HEK293T (cell line): ENCODE results near the gene RPL35A.

ENCODE experiments used
- ARNT ChIP-seq: fragments of 450-650 bp; IDR thresholded peaks from 2 replicates; pipeline ENCODE4 v1.6.1; 2017; ENCODE audit warnings: mild to moderate bottlenecking
- BHLHE40 ChIP-seq: fragments of 450-650 bp; IDR thresholded peaks from 2 replicates; pipeline ENCODE4 v1.6.1; 2016; ENCODE audit warnings: mild to moderate bottlenecking, moderate library complexity, borderline replicate concordance
- ELF4 ChIP-seq: fragments of 450-650 bp; IDR thresholded peaks from 2 replicates; pipeline ENCODE4 v1.6.1; 2017; ENCODE audit warnings: antibody characterized with exemption
- FOXA1 ChIP-seq: fragments of 450-650 bp; IDR thresholded peaks from 2 replicates; pipeline ENCODE4 v1.6.1; 2016; ENCODE audit warnings: mild to moderate bottlenecking
- FOXM1 ChIP-seq: fragments of 450-650 bp; IDR thresholded peaks from 2 replicates; pipeline ENCODE4 v1.6.1; 2017; ENCODE audit warnings: mild to moderate bottlenecking, borderline replicate concordance
- HDGF ChIP-seq: fragments of 450-650 bp; IDR thresholded peaks from 2 replicates; pipeline ENCODE4 v1.6.1; 2017; ENCODE audit warnings: antibody characterized with exemption, borderline replicate concordance
- NFRKB ChIP-seq: fragments of 450-650 bp; IDR thresholded peaks from 2 replicates; pipeline ENCODE4 v1.6.1; 2016; ENCODE audit warnings: mild to moderate bottlenecking, moderate library complexity
- SP1 ChIP-seq: fragments of 450-650 bp; IDR thresholded peaks from 2 replicates; pipeline ENCODE4 v1.6.1; 2017
- SUZ12 ChIP-seq: fragments of 450-650 bp; IDR thresholded peaks from 2 replicates; pipeline ENCODE4 v1.6.1; 2016; ENCODE audit warnings: mild to moderate bottlenecking
- TARDBP ChIP-seq: fragments of 450-650 bp; IDR thresholded peaks from 2 replicates; pipeline ENCODE4 v1.6.1; 2016

DNA sequence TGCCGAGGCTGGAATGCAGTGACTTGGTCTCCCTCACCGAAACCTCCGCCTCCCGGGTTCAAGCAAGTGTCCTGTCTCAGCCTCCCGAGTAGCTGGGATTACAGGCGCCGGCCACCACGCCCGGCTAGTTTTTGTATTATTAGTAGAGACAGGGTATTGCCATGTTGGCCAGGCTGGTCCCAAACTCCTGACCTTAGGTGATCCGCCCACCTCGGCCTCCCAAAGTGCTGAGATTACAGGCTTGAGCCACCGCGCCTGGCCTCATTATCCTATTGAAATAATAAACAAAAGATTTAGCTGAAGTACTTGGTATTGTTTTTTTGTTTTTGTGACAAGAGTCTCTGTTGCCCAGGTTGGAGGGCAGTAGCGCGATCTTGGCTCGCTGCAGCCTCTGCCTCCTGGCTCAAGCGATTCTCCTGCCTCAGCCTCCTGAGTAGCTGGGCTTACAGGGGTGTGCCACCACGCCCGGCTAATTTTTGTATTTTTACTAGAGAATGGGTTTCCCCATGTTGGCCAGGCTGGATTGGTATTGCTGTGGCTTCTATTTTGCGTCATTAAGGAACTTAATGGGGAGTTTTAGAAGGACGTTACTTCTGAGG lies 1.5 kb downstream of the RPL35A start:
- no peak for TF ChIP-seq TARDBP
- no peak for TF ChIP-seq BHLHE40
- no peak for TF ChIP-seq FOXA1
- no peak for TF ChIP-seq HDGF
- TF ChIP-seq SP1: no peak
- no peak for TF ChIP-seq ELF4
- TF ChIP-seq FOXM1: no peak
- TF ChIP-seq SUZ12: no peak
- no peak for TF ChIP-seq NFRKB
- no peak for TF ChIP-seq ARNT
